ENCODE results near the gene ROR2. TPM values are rescaled to one million over a fixed set of nuclear protein-coding genes. Genes with fewer than 3 reads are reported as not detected.

ROR2 gene
- total and polyA plus RNA-seq, 2 donors (not counting 3 experiments of a cell fraction or from before 2014, with no cell fraction given), result not detected

GRCh38 chr9:91935805-91936514 lies 14.1 kb downstream of the ROR2 start:
- POLR2A ChIA-PET, result no interaction called here
- no peak for FAIRE-seq

More at GRCh38 chr9:91935805-91936514, 14.1 kb downstream of the ROR2 start:
- CTCF ChIA-PET, result interaction anchor here (1.6 to 1.8 kb wide), 3 partner anchors 10 to 18 kb away, joined by 6 to 8 read pairs (median 7); no protein-coding TSS in a partner anchor
- Histone ChIP-seq H3K9me1 (replicated peaks; ENCODE audit: control insufficient read depth, extremely low read depth, insufficient read depth, low read length) (no peaks in the 10 kb centered on the region), H3K79me2 (ENCODE audit: control insufficient read depth, insufficient read depth, low read length) (no peaks in the 10 kb centered on the region), H3K9ac (replicated peaks; ENCODE audit: extremely low read depth, insufficient read depth, low read length) (no peak overlapping the region), H2AFZ (ENCODE audit: low read depth, low read length) (no peak overlapping the region), H4K20me1 (replicated peaks; ENCODE audit: control insufficient read depth, extremely low read depth, insufficient read depth, low read length) (no peaks in the 10 kb centered on the region), H3K9me3 (replicated peaks; ENCODE audit: control insufficient read depth, insufficient read depth, low read length) (no peaks in the 10 kb centered on the region), H3K4me3 (replicated peaks in 1 of 3; ENCODE audit: insufficient read depth in 1 of 3, low read depth in 1 of 3, low read length in 3 of 3) (no peak overlapping the region), H3K27ac (ENCODE audit: insufficient read depth, low read depth, low read length) (no peak overlapping the region), H3K36me3 (ENCODE audit: control insufficient read depth in 2 of 2, extremely low read depth in 1 of 2, insufficient read depth in 2 of 2, low read length in 2 of 2) (no peaks in the 10 kb centered on the region), H3K4me2 (ENCODE audit: insufficient read depth, low read length) (no peak overlapping the region), H3K27me3 (ENCODE audit: control insufficient read depth in 2 of 2, insufficient read depth in 2 of 2, low read length in 2 of 2) (no peaks in the 10 kb centered on the region), H3K4me1 (ENCODE audit: control insufficient read depth, extremely low read depth, insufficient read depth, low read length) (no peaks in the 10 kb centered on the region)
- intact Hi-C loops (cut with micrococcal nuclease), result no loop called here
- no peak for DNase-seq (ENCODE audit: low read depth, low spot score)
- dilution Hi-C loops (cut with MboI; ENCODE audit: extremely low pct_ligation_motif_present, low sequenced_read_pairs), result no loop called here
- no peak for TF ChIP-seq MYC (IDR thresholded peaks at IDR 0.05; ENCODE audit: low read depth, low read length)
- TF ChIP-seq JUN (IDR thresholded peaks at IDR 0.05; ENCODE audit: borderline replicate concordance, insufficient read depth, insufficient read length, low read depth), result no peak
- no peak for TF ChIP-seq MAX (IDR thresholded peaks at IDR 0.05; ENCODE audit: insufficient read depth, insufficient read length)
- no peak for TF ChIP-seq FOS (IDR thresholded peaks at IDR 0.05; ENCODE audit: borderline replicate concordance, insufficient read depth, low read length)
- no peak for TF ChIP-seq POLR2A (IDR thresholded peaks at IDR 0.05; ENCODE audit: low read depth, low read length)
- no peak for TF ChIP-seq CTCF (IDR thresholded peaks at IDR 0.05; ENCODE audit: extremely low read depth in 1 of 2, insufficient read depth in 1 of 2, low read depth in 1 of 2, low read length in 2 of 2)
- TF ChIP-seq GATA2 (IDR thresholded peaks at IDR 0.05; ENCODE audit: insufficient read depth, insufficient read length, low read depth, low read length), result no peak
- no peak for TF ChIP-seq EZH2 (IDR thresholded peaks at IDR 0.05; ENCODE audit: borderline replicate concordance, low read depth, low read length, severe bottlenecking)
- TF ChIP-seq POLR2AphosphoS5 (IDR thresholded peaks at IDR 0.05; ENCODE audit: insufficient read depth, low read depth, low read length), result no peak
- BruUV-seq (replicated peaks), result no TSS peak

All from endothelial cell of umbilical vein (primary cell).